H1 (cell line): ENCODE data around the gene PNLIPRP1.

Experiments
- CBX8 ChIP-seq: fragments of 300-800, 300-1000 bp; sonication (generic); IDR thresholded peaks from 2 replicates; pipeline ENCODE4 v1.7.1; 2016; ENCODE audit warnings: low read depth, low read length, borderline replicate concordance
- POLR2A ChIP-seq, 2 experiments: IDR thresholded peaks; 1 replicate in 1 of 2; 2 replicates in 1 of 2; pipeline ENCODE4 v1.6.1; 2011; ENCODE audit warnings: low read depth in 2 of 2, low read length in 2 of 2, mild to moderate bottlenecking in 2 of 2; ENCODE audit errors: control extremely low read depth in 1 of 2
- TF ChIP-seq, protein P1 (sequence below), 3 experiments: IDR thresholded peaks; 1 replicate in 2 of 3; 2 replicates in 1 of 3; pipeline versions ENCODE4 v1.5.1 to v1.6.1; 2011; ENCODE audit warnings: low read length in 3 of 3, mild to moderate bottlenecking in 3 of 3, inconsistent platforms in 2 of 3, low read depth in 1 of 3, moderate library complexity in 1 of 3; ENCODE audit not compliant: insufficient read depth in 1 of 3; ENCODE audit errors: control extremely low read depth in 1 of 3

GRCh38 chr10:116614796-116615195, 24.0 kb downstream of the PNLIPRP1 start:
- TF ChIP-seq POLR2A (IDR thresholded peaks at IDR 0.05; ENCODE audit: control extremely low read depth in 1 of 2, low read depth in 2 of 2, low read length in 2 of 2) (no peak), CBX8 (no peak)
- TF ChIP-seq, protein P1, sequence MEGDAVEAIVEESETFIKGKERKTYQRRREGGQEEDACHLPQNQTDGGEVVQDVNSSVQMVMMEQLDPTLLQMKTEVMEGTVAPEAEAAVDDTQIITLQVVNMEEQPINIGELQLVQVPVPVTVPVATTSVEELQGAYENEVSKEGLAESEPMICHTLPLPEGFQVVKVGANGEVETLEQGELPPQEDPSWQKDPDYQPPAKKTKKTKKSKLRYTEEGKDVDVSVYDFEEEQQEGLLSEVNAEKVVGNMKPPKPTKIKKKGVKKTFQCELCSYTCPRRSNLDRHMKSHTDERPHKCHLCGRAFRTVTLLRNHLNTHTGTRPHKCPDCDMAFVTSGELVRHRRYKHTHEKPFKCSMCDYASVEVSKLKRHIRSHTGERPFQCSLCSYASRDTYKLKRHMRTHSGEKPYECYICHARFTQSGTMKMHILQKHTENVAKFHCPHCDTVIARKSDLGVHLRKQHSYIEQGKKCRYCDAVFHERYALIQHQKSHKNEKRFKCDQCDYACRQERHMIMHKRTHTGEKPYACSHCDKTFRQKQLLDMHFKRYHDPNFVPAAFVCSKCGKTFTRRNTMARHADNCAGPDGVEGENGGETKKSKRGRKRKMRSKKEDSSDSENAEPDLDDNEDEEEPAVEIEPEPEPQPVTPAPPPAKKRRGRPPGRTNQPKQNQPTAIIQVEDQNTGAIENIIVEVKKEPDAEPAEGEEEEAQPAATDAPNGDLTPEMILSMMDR (IDR thresholded peaks at IDR 0.05; ENCODE audit: control extremely low read depth in 1 of 3, insufficient read depth in 1 of 3, low read depth in 1 of 3, low read length in 3 of 3) = no peak
